HG03432 (cell line): ENCODE data around the gene NRAP.

Experiments
- ATAC-seq: cut with Tn5 transposase; IDR thresholded peaks from one replicate; pipeline ENCODE4 v1.9.1; 2021; ENCODE audit warnings: mild to moderate bottlenecking, moderate library complexity; ENCODE audit not compliant: unreplicated experiment

Gene NRAP

GRCh38 chr10:113540845-113541548 lies 122.8 kb downstream of the NRAP start:
- ATAC-seq: no peak

GRCh38 chr10:113539789-113540188 lies 124.1 kb downstream of the NRAP start:
- ATAC-seq: no peak
